HK-2 (cell line): ENCODE data around the gene DIPK2A.
A peak's percentile ranks its signal among the peaks of the same experiment; 100 is the strongest.

Experiments
- DNase-seq: peaks from one replicate; pipeline ENCODE4 v3.0.0-alpha.2; 2018; ENCODE audit not compliant: unreplicated experiment

DIPK2A gene

GRCh38 chr3:143971359-143972154 lies at the start of gene DIPK2A:
Gene DIPK2A, plus strand, starts transcription at chr3:143971823. Its CDS starts 510 bp downstream, at chr3:143972333.
- DNase-seq, result peak; percentile 96

GRCh38 chr3:143924522-143925285 lies 46.9 kb upstream of the DIPK2A start:
- no peak for DNase-seq

GRCh38 chr3:143928056-143928455 lies 43.6 kb upstream of the DIPK2A start:
- DNase-seq, result no peak

GRCh38 chr3:143928541-143929255 lies 42.9 kb upstream of the DIPK2A start:
- DNase-seq, result no peak

- no peak for DNase-seq
Observed at GRCh38 chr3:143934791-143935190, 36.8 kb upstream of the DIPK2A start.

- no peak for DNase-seq
Observed at GRCh38 chr3:143935678-143936077, 35.9 kb upstream of the DIPK2A start.

- no peak for DNase-seq
Observed at GRCh38 chr3:143950810-143951209, 20.8 kb upstream of the DIPK2A start.

- no peak for DNase-seq
Observed at GRCh38 chr3:143951351-143951971, 20.2 kb upstream of the DIPK2A start.

GRCh38 chr3:143952569-143953072 lies 19.0 kb upstream of the DIPK2A start:
- DNase-seq, result no peak

- DNase-seq, result no peak
Observed at GRCh38 chr3:143955113-143955512, 16.5 kb upstream of the DIPK2A start.

- DNase-seq, result no peak
Observed at GRCh38 chr3:143956838-143957237, 14.8 kb upstream of the DIPK2A start.

- DNase-seq, result no peak
Observed at GRCh38 chr3:143957453-143957852, 14.2 kb upstream of the DIPK2A start.

GRCh38 chr3:143958966-143959365 lies 12.7 kb upstream of the DIPK2A start:
- DNase-seq, result no peak

- DNase-seq, result no peak
Observed at GRCh38 chr3:143961342-143961741, 10.3 kb upstream of the DIPK2A start.

- no peak for DNase-seq
Observed at GRCh38 chr3:143963946-143964345, 7.7 kb upstream of the DIPK2A start.

GRCh38 chr3:143970773-143971358 lies 757 bp upstream of the DIPK2A start:
- DNase-seq, result no peak

- no peak for DNase-seq
Observed at GRCh38 chr3:143972155-143972504, 507 bp downstream of the DIPK2A start.

GRCh38 chr3:143972505-143973258 lies 1.1 kb downstream of the DIPK2A start:
- DNase-seq, result peak; percentile 83

- peak; percentile 29 for DNase-seq
Observed at GRCh38 chr3:143973259-143974021, 1.8 kb downstream of the DIPK2A start.
